Measurements from ENCODE around the gene CFAP20DC.
A peak's percentile ranks its signal among the peaks of the same experiment; 100 is the strongest.
"Not testable (repeated sequence)": the region's sequence is repeated elsewhere in the genome, so short reads cannot be mapped to it uniquely, and the experiment has no call there.

The CFAP20DC gene

GRCh38 chr3:59023612-59024011 is 26.2 kb downstream of the CFAP20DC start:
- DNase-seq (ENCODE audit: low read depth in 2 of 3, low spot score in 1 of 3): no peak

- DNase-seq (ENCODE audit: low read depth in 2 of 3, low spot score in 1 of 3): no peak
Observed at GRCh38 chr3:59017617-59017984, 32.2 kb downstream of the CFAP20DC start.

- no peak for DNase-seq (ENCODE audit: low read depth in 2 of 3, low spot score in 1 of 3)
Observed at GRCh38 chr3:59016930-59017616, 32.8 kb downstream of the CFAP20DC start.

GRCh38 chr3:59013611-59014010 is 36.2 kb downstream of the CFAP20DC start:
- DNase-seq (ENCODE audit: low read depth in 2 of 3, low spot score in 1 of 3): no peak

GRCh38 chr3:59006634-59007517 is 42.9 kb downstream of the CFAP20DC start:
- no peak for DNase-seq (ENCODE audit: low read depth in 2 of 3, low spot score in 1 of 3)

- no peak for DNase-seq (ENCODE audit: low read depth in 2 of 3, low spot score in 1 of 3)
Observed at GRCh38 chr3:59001675-59002074, 48.1 kb downstream of the CFAP20DC start.

GRCh38 chr3:58999774-59000160 is 50.1 kb downstream of the CFAP20DC start:
- no peak for DNase-seq (ENCODE audit: low read depth in 2 of 3, low spot score in 1 of 3)

- DNase-seq (ENCODE audit: low read depth in 2 of 3, low spot score in 1 of 3): no peak
Observed at GRCh38 chr3:58999134-58999773, 50.6 kb downstream of the CFAP20DC start.

- peak in 2 of 3 donors; percentile 4 to 12 for DNase-seq (ENCODE audit: low read depth in 2 of 3, low spot score in 1 of 3)
Observed at GRCh38 chr3:58998476-58999117, 51.2 kb downstream of the CFAP20DC start.

GRCh38 chr3:58996730-58997129 is 53.1 kb downstream of the CFAP20DC start:
- DNase-seq (ENCODE audit: low read depth in 2 of 3, low spot score in 1 of 3): no peak

GRCh38 chr3:58994746-58995330 is 55.0 kb downstream of the CFAP20DC start:
- DNase-seq (ENCODE audit: low read depth in 2 of 3, low spot score in 1 of 3): peak in 1 of 3 donors; percentile 34

- DNase-seq (ENCODE audit: low read depth in 2 of 3, low spot score in 1 of 3): no peak
Observed at GRCh38 chr3:58993547-58993946, 56.3 kb downstream of the CFAP20DC start.

- DNase-seq (ENCODE audit: low read depth in 2 of 3, low spot score in 1 of 3): no peak
Observed at GRCh38 chr3:58991623-58992022, 58.2 kb downstream of the CFAP20DC start.

- no peak for DNase-seq (ENCODE audit: low read depth in 2 of 3, low spot score in 1 of 3)
Observed at GRCh38 chr3:58991026-58991425, 58.8 kb downstream of the CFAP20DC start.

- DNase-seq (ENCODE audit: low read depth in 2 of 3, low spot score in 1 of 3): no peak
Observed at GRCh38 chr3:58989955-58990354, 59.9 kb downstream of the CFAP20DC start.

- no peak for DNase-seq (ENCODE audit: low read depth in 2 of 3, low spot score in 1 of 3)
Observed at GRCh38 chr3:58989163-58989562, 60.7 kb downstream of the CFAP20DC start.

GRCh38 chr3:58988041-58988440 is 61.8 kb downstream of the CFAP20DC start:
- DNase-seq (ENCODE audit: low read depth in 2 of 3, low spot score in 1 of 3): no peak

- no peak for DNase-seq (ENCODE audit: low read depth in 2 of 3, low spot score in 1 of 3)
Observed at GRCh38 chr3:58986654-58987053, 63.2 kb downstream of the CFAP20DC start.

GRCh38 chr3:58979840-58980239 is 70.0 kb downstream of the CFAP20DC start:
- DNase-seq (ENCODE audit: low read depth in 2 of 3, low spot score in 1 of 3): no peak

GRCh38 chr3:58973796-58974195 is 76.0 kb downstream of the CFAP20DC start:
- DNase-seq (ENCODE audit: low read depth in 2 of 3, low spot score in 1 of 3): no peak

GRCh38 chr3:58967866-58968265 is 82.0 kb downstream of the CFAP20DC start:
- DNase-seq (ENCODE audit: low read depth in 2 of 3, low spot score in 1 of 3): not testable (repeated sequence)
